Measurements from ENCODE around the gene DOP1B. TPM values are rescaled to one million over a fixed set of nuclear protein-coding genes. Genes with fewer than 3 reads are reported as not detected.
"Not testable (repeated sequence)": the region's sequence is repeated elsewhere in the genome, so short reads cannot be mapped to it uniquely, and the experiment has no call there.

The DOP1B gene, protein sequence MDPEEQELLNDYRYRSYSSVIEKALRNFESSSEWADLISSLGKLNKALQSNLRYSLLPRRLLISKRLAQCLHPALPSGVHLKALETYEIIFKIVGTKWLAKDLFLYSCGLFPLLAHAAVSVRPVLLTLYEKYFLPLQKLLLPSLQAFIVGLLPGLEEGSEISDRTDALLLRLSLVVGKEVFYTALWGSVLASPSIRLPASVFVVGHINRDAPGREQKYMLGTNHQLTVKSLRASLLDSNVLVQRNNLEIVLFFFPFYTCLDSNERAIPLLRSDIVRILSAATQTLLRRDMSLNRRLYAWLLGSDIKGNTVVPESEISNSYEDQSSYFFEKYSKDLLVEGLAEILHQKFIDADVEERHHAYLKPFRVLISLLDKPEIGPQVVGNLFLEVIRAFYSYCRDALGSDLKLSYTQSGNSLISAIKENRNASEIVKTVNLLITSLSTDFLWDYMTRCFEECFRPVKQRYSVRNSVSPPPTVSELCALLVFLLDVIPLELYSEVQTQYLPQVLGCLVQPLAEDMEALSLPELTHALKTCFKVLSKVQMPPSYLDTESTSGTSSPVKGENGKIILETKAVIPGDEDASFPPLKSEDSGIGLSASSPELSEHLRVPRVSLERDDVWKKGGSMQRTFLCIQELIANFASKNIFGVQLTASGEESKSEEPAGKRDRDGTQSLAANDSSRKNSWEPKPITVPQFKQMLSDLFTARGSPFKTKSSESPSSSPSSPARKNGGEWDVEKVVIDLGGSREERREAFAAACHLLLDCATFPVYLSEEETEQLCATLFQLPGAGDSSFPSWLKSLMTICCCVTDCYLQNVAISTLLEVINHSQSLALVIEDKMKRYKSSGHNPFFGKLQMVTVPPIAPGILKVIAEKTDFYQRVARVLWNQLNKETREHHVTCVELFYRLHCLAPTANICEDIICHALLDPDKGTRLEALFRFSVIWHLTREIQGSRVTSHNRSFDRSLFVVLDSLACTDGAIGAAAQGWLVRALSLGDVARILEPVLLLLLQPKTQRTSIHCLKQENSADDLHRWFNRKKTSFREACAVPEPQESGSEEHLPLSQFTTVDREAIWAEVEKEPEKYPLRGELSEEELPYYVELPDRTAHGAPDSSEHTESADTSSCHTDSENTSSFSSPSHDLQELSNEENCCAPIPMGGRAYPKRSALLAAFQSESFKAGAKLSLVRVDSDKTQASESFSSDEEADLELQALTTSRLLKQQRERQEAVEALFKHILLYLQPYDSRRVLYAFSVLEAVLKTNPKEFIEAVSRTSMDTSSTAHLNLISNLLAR (N-terminal part only)
- polyA plus RNA-seq (ENCODE audit: insufficient read length in 4 of 4), result 1 to 10 TPM; 5.7 to 8.3 (median 6.4) TPM

DNA sequence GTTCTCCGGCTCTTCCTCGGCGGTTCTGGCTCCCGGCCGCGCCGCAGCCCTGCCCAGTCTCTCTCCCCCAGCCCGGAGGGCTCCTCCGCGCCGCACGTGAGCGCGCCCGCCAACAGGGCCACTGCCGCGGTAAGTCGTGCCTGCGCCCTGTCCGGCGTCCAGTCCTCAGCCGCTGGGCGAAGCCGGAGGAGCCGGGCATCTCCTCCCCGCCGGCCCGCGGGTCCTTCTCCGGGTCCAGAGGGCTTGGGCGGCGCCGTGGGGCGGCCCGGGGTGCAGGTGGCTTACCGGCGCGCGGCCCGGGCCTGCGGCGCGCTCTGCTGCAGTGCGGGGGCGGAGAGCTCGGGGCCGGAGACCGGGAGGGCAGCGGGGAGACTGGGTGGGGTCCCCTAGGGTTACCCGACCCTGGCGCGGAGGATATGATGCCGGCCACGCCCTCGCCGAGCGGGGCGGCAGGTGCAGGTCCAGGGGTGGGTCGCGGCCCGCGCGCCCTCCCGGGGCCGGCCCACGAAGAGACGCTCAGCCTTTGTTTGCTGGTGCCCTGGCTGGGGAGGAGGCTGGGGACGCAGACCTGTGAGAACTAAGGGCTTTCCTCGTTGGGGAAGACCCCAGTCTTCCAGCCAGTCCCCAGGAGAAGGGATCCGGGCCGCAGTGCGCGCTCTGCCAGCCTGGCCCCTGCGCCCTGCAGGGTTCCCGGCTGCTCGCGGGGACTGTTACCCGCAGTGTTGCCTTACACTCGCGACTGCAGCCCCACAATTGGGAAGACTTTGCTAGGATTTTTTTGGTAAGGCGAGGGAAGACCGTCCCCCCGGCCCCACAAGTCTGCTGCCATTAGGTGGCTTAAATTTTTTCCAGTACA, at the start of gene DOP1B:
Gene DOP1B, plus strand, starts transcription at position 10 of the 856 bp plus-strand sequence. CDS start 7,910 bp downstream, outside the sequence.
- DNase-seq (ENCODE audit: low read depth in 4 of 4, low spot score in 3 of 4), result no peak

DNA sequence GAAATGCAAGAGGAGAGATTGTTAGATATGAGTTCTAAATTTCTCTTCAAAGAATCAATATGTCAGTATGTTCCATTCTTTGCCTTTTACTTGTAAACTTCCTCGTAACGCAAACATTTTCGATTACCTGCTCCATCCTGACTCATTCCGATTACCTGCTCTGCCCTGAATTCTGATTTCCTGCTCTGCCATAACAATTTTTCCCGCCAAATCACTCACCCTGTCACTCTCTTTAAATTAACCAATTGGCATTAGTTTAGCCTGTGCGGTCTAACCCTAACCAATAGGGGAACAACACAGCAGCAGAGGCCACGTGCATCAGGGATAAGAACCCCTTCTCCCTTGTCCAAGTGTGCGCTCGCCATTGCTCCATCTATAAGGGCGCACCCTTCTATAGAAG, 46.8 kb upstream of the DOP1B start:
- no peak for DNase-seq (ENCODE audit: low read depth in 4 of 4, low spot score in 3 of 4)

DNA sequence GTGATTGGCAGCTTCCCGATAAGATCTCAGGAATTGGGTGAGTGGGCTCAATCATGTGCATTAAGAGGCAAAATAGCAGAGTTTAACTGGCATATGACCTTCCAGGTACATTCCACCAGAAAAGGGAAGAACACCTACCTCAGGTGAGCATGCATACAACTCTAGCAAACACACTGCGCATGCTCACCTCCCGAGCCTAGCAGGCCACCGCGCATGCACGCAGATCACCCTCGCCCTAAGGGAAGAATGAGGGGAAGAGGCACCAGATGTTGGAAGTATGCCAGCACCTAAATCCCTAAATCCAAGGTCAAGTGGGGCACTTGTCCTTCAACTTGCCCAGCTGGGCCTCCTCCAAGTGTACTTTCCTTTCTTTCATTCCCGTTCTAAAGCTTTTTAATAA, 45.4 kb upstream of the DOP1B start:
- no peak for DNase-seq (ENCODE audit: low read depth in 4 of 4, low spot score in 3 of 4)

DNA sequence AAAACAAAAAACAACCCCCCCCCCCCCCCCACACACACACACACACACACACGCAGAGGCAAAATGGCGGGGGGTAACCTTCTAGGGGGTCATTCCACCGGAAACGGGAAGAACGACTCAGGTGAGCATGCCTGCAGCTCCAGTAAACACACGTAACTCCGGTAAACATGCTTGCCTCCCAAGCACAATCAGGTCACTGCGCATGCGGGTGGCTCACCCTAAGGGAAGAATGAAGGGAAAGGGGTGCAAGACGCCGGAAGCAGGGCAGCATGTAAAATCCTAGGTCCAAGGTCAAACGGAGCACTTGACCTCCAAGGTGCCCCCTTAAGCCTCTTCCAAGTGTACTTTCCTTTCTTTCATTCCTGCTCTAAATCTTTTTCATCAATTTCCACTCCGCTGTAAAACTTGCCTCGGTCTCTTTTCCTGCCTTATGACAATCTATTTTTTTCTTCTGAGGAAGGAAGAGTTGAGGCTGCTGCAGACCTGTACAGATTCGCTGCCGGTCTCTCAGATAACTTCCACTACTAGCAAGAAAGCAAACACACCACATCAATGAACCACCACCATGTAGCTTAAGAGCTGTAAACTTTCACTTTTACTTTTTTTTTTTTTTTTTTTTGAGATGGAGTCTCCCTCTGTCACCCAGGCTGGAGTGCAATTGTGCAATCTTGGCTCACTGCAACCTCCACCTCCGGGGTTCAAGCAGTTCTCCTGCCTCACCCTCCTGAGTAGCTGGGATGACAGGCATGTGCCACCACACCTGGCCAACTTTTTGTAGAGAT, 42.8 kb upstream of the DOP1B start:
- no peak for DNase-seq (ENCODE audit: low read depth in 4 of 4, low spot score in 3 of 4)

DNA sequence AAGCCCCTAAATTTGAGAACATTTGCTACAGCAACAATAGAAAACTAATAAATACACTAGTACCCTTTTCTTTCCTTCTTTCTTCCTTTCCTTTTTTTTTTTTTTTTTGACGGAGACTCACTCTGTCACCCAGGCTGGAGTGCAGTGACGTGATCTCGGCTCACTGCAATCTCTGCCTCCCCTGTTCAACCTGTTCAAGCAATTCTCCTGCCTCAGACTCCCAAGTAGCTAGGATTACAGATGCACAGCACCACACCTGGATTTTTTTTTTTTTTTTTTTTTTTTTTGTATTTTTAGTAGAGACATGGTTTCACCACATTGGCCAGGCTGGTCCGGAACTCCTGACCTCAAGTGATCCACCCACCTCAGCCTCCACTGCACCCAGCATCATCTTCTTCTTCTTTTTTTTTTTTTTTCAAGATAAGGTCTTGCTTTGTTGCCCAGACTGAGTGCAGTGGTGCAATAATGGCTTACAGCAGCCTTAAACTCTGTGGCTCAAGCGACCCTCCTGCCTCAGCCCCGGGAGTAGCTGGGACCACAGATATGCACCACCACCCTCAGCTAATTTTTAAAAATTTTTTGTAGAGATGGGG, 41.4 kb upstream of the DOP1B start:
- no peak for DNase-seq (ENCODE audit: low read depth in 4 of 4, low spot score in 3 of 4)

DNA sequence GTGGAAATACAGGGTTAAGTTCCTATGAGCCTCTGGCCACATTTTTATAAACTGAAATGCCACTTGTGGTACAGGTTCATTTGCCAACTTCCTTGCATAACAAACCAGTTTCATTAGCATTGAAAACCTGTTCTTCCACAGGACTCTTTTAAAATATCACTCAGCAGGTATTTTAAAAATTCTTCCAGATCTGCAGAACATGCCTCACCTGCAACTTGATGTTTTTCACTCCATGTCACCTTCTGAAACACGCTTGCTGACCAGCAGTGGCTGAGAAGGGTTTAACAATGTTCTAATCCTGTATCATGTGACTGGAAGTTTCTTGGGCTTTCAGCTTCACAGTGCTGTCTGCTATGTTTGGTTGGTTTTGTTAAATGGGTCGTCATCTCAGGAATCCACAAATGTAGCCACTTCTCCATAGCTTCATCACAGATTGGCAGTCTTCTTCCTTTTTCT, 39.3 kb upstream of the DOP1B start:
- DNase-seq (ENCODE audit: low read depth in 4 of 4, low spot score in 3 of 4), result no peak

DNA sequence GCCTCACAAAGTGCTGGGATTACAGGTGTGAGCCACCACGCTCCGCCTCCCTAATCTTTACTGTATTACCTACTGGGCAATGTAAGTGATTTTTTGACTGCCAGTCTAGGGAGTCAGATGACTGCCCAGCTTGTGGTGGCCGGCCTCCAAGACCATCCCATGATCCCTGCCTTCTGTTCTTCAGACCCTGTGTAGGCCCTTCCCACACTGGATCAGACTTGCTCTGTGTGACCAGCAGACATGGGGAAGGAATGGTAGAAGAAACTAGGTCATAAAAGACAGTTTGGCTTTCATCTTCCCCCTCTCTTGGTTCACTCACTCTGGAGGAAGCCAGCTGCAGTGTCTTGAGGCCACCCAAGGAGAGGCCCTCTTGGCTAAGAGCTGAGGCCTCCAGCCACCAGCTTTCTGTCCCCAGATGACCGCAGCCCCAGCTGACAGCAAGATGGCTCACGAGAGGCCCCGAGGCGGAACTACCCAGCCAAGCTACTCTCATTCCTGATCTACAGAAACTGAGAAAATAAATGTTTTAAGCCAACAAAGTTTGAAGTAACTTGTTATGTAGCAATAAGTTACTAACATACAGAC, 36.2 kb upstream of the DOP1B start:
- no peak for DNase-seq (ENCODE audit: low read depth in 4 of 4, low spot score in 3 of 4)

DNA sequence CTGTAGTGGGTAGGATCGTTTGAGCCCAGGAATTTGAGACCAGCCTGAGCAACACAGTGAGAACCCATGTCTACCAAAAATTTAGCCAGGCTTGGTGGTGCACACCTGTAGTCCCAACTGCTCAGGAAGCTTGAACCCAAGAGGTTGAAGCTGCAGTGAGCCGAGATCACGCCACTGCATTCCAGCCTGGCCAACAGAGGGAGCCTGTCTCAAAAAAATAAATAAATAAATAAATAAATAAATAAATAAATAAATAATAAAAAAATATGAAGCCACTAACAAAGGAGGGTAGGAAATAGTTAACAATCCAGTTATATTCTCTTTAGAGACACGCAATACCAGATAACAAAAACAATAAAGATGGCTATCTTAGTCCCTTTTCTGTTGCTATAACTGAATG, 33.6 kb upstream of the DOP1B start:
- DNase-seq (ENCODE audit: low read depth in 4 of 4, low spot score in 3 of 4), result no peak

DNA sequence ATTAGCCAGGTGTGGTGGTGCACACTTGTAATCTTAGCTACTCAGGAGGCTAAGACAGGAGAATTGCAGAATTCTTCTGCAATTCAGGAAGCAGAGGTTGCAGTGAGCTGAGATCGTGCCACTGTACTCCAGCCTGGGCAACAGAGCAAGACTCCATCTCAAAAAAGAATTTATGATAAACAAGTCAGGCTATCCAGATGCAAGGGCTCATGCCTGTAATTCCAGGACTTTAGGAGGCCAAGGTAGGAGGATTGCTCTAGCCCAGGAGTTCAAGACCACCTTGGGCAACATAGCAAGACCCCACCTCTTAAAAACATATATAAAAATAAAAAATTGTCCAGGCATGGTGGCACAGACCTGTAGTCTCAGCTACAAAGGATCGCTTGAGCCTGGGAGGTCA, 32.2 kb upstream of the DOP1B start:
- no peak for DNase-seq (ENCODE audit: low read depth in 4 of 4, low spot score in 3 of 4)

DNA sequence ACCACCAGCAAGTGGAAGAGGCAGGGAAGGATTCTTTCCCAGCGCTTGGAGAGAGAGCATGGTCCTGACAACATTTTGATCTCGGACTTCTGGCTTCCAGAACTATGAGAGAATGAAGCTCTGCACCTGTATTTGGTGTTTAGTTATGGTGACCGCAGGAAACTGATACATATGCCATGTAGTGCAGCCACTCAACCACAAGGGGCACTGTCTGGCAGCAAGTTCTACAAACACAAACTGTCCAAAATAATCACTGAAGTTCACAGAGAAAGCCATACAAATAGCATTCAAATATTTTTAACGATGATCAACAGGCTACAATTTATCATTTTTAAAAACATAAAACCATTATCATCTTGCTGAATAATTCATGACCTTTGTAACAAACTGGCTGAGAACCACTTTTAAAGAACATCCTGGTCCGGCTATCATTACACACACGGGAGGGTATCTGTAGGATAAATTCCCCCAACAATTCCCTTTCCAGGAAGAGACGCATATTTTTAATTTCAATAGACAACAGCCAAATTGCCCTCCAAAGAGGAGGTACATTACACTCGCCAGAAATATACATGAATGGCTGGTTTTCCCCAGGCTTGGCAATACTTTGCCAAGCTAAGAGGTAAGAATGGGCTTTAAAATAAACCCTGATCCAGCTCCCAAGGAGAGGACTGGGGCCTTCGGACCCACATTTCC, 31.0 kb upstream of the DOP1B start:
- no peak for DNase-seq (ENCODE audit: low read depth in 4 of 4, low spot score in 3 of 4)

DNA sequence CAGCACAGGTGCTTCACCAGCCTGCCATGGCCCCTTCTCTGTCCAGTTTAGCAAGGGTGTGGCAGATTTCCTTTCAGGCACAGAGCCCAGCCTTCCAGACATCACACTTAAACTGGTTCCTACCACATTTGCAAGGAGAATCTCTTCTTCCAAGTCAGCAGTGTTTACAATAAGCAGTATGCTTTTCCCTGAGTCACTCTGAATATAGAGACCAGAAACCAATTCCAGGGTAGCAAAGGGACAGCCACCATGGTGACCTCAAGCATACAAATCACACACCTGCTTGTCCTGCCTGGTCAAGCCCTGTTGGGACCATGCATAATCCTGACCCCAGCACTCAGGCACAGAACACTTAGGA, 30.4 kb upstream of the DOP1B start:
- DNase-seq (ENCODE audit: low read depth in 4 of 4, low spot score in 3 of 4), result no peak

DNA sequence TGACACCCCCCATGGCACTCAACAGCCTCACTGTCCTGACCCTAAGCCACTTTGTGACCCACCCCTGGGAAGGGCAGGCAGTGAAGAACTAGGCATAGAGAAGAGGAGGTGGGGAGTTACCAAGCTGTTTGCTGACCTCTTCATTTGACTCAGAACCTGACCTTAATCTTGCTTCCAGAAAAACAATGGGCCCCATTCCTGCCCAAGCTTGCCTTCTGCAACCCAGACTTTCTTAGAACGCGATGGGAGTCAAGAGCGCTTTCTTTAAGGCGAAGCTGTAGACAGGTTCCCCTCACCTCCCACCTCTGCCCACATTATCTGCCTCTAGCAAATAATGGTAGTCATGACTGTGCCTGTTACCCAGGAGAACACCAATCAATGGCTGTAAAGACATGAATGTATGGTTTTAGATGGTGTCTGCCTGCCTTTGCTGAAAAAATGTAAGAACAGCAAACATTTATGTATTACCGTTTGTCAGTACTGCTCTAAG, 30.0 kb upstream of the DOP1B start:
- no peak for DNase-seq (ENCODE audit: low read depth in 4 of 4, low spot score in 3 of 4)

DNA sequence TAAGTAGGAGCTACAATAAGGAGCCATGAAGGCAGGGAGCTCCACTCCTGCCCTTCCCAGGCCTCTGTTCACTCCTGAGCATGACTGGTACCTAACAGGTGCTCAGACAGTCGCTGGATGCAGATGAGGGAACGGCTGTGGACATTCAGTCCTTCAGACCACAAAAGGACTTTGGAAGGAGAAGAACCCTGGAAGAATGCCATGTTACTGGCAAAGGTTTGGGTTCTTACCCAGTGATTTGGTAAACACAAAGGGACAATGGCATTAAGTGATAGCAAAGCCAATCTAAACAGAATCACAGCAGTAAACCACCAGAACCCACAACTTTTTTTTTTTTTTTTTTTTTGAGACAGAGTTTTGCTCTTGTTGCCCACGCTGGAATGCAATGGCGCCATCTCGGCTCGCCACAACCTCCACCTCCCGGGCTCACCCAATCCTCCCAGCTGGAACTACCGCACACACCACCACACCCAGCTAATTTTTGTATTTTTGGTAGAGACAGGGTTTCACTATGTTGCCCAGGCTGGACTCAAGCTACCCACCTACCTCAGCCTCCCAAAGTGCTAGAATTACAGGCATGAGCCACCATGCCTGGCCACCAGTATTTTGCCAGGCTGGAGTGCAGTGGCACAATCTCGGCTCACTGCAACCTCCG, 29.2 kb upstream of the DOP1B start:
- no peak for DNase-seq (ENCODE audit: low read depth in 4 of 4, low spot score in 3 of 4)

DNA sequence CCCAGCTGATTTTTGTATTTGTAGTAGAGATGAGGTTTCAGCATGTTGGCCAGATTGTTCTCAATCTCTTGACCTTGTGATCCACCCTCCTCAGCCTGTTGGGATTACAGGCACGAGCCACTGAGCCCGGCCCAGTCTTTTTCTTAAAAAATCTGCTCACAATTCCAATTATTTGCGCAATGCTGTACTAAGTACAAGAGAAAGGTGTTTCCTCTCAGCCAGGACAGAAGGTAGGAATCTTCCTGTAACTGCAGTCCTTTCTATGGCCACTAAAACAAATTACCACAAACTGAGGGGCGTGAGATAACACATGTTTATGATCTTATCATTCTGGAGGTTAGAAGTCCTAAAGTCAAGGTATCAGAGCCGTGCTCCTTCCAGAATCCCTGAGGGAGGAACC, 28.6 kb upstream of the DOP1B start:
- DNase-seq (ENCODE audit: low read depth in 4 of 4, low spot score in 3 of 4), result no peak

DNA sequence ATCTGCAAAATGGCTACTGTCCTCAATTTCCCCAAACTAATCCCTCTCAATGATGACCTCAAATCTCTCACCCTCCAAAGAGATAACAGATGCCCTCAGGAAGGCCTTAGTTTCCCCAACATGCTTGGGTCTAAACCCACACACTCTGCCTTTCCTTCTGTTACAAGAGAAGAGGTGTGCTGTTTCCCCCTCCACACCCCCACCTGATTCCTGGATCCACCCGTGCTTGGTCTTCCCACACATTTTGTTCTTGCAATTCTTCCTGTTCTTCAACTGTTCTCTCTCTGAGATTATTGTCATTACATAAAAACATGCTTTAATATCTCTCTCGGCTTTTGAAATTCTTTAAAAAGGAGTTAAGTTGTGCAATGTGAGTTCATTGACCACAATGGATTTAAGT, 27.4 kb upstream of the DOP1B start:
- DNase-seq (ENCODE audit: low read depth in 4 of 4, low spot score in 3 of 4), result no peak

DNA sequence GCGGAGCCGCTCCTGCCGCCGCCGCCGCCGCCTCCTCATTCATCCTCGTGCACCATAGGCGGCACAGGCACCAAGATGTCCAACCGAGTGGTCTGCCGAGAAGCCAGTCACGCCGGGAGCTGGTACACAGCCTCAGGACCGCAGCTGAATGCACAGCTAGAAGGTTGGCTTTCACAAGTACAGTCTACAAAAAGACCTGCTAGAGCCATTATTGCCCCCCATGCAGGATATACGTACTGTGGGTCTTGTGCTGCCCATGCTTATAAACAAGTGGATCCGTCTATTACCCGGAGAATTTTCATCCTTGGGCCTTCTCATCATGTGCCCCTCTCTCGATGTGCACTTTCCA, 26.2 kb upstream of the DOP1B start:
- not testable (repeated sequence) for DNase-seq (ENCODE audit: low read depth in 4 of 4, low spot score in 3 of 4)

DNA sequence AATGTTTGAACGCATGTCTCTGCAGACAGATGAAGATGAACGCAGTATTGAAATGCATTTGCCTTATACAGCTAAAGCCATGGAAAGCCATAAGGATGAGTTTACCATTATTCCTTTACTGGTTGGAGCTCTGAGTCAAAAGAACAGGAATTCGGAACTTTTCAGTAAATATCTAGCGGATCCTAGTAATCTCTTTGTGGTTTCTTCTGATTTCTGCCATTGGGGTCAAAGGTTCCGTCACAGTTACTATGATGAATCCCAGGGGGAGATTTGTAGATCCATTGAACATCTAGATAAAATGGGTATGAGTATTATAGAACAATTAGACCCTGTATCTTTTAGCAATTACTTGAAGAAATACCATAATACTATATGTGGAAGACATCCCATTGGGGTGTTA, 25.8 kb upstream of the DOP1B start:
- not testable (repeated sequence) for DNase-seq (ENCODE audit: low read depth in 4 of 4, low spot score in 3 of 4)

All from right renal pelvis (tissue), 4 donors.